HEK293T (cell line): ENCODE data around the gene MEGF6.

Source experiments
- CTCF ChIA-PET: fragments of 350-600 bp; formaldehyde crosslinking; extraction: SDS; loops from one replicate; lab custom pipeline; 2021; ENCODE audit warnings: antibody characterized with exemption, inconsistent platforms; lab: Yijun Ruan, JAX
- POLR2A ChIA-PET: fragments of 350-600 bp; formaldehyde crosslinking; extraction: SDS; loops from one replicate; lab custom pipeline; 2020; ENCODE audit warnings: antibody characterized with exemption, inconsistent platforms; lab: Yijun Ruan, JAX
- DNase-seq: peaks from one replicate; pipeline ENCODE4 v3.0.0; 2012; ENCODE audit warnings: mixed read lengths; ENCODE audit errors: extremely low spot score
- ARNT ChIP-seq: fragments of 450-650 bp; IDR thresholded peaks from 2 replicates; pipeline ENCODE4 v1.6.1; 2017; ENCODE audit warnings: mild to moderate bottlenecking
- BHLHE40 ChIP-seq: fragments of 450-650 bp; IDR thresholded peaks from 2 replicates; pipeline ENCODE4 v1.6.1; 2016; ENCODE audit warnings: mild to moderate bottlenecking, moderate library complexity, borderline replicate concordance
- CTBP1 ChIP-seq: fragments of 450-650 bp; IDR thresholded peaks from 2 replicates; pipeline ENCODE4 v1.6.1; 2016; ENCODE audit warnings: borderline replicate concordance
- ELF4 ChIP-seq: fragments of 450-650 bp; IDR thresholded peaks from 2 replicates; pipeline ENCODE4 v1.6.1; 2017; ENCODE audit warnings: antibody characterized with exemption
- FOXA1 ChIP-seq: fragments of 450-650 bp; IDR thresholded peaks from 2 replicates; pipeline ENCODE4 v1.6.1; 2016; ENCODE audit warnings: mild to moderate bottlenecking
- FOXK2 ChIP-seq: fragments of 450-650 bp; IDR thresholded peaks from 2 replicates; pipeline ENCODE4 v1.6.1; 2016; ENCODE audit warnings: mild to moderate bottlenecking
- FOXM1 ChIP-seq: fragments of 450-650 bp; IDR thresholded peaks from 2 replicates; pipeline ENCODE4 v1.6.1; 2017; ENCODE audit warnings: mild to moderate bottlenecking, borderline replicate concordance
- HDGF ChIP-seq: fragments of 450-650 bp; IDR thresholded peaks from 2 replicates; pipeline ENCODE4 v1.6.1; 2017; ENCODE audit warnings: antibody characterized with exemption, borderline replicate concordance
- L3MBTL2 ChIP-seq: fragments of 450-650 bp; conservative IDR thresholded peaks from 2 replicates; pipeline ENCODE4 v1.6.1; 2016; ENCODE audit warnings: mild to moderate bottlenecking
- LEF1 ChIP-seq: fragments of 450-650 bp; IDR thresholded peaks from 2 replicates; pipeline ENCODE4 v1.6.1; 2017; ENCODE audit warnings: mild to moderate bottlenecking, borderline replicate concordance
- NFRKB ChIP-seq: fragments of 450-650 bp; IDR thresholded peaks from 2 replicates; pipeline ENCODE4 v1.6.1; 2016; ENCODE audit warnings: mild to moderate bottlenecking, moderate library complexity
- SP1 ChIP-seq: fragments of 450-650 bp; IDR thresholded peaks from 2 replicates; pipeline ENCODE4 v1.6.1; 2017
- SUZ12 ChIP-seq: fragments of 450-650 bp; IDR thresholded peaks from 2 replicates; pipeline ENCODE4 v1.6.1; 2016; ENCODE audit warnings: mild to moderate bottlenecking
- TARDBP ChIP-seq: fragments of 450-650 bp; IDR thresholded peaks from 2 replicates; pipeline ENCODE4 v1.6.1; 2016
- ZNF384 ChIP-seq: fragments of 450-650 bp; IDR thresholded peaks from 2 replicates; pipeline ENCODE4 v1.6.1; 2016
- TF ChIP-seq, protein P1 (sequence below): fragments of 450-650 bp; IDR thresholded peaks from 2 replicates; pipeline ENCODE4 v1.6.1; 2016

MEGF6 gene

DNA sequence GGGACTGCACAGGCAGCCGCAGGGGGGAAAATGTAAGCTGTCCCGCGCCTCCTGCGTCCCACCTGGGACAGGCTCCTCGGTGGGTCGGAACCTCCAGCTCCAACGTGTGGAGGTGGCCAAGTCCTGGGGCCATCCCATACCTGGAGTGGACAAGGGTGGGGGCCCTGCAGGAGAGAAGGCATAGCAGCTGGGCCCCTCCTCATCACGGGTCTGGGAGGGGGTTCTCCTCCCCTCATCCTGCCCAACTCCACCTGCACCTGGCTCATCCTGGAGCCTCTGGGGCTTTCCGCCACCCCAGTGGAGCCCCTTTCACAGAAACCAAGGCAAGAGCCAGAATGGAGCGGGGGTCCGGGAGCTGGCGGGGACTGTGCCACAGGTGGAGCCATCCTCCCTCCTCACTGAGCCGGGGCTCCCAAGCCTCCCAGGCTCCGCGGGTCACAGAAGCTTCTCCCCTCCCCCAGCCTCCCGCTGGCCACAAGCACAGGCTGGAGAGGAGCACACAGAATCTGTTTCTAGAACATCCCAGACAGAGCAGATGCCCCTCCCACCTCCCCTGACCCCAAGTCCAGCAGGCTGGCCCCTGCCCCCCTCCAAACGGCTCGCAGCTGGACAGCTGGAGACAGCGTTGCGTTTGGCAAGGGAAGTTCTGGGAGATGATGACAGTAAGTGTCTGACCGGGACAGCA is 65.8 kb downstream of the MEGF6 start:
- no peak for TF ChIP-seq L3MBTL2
- TF ChIP-seq SUZ12 = no peak
- no peak for TF ChIP-seq TARDBP
- no peak for TF ChIP-seq FOXK2
- no peak for TF ChIP-seq FOXM1
- no peak for TF ChIP-seq BHLHE40
- TF ChIP-seq ZNF384 = no peak
- TF ChIP-seq NFRKB = no peak
- TF ChIP-seq, protein P1, sequence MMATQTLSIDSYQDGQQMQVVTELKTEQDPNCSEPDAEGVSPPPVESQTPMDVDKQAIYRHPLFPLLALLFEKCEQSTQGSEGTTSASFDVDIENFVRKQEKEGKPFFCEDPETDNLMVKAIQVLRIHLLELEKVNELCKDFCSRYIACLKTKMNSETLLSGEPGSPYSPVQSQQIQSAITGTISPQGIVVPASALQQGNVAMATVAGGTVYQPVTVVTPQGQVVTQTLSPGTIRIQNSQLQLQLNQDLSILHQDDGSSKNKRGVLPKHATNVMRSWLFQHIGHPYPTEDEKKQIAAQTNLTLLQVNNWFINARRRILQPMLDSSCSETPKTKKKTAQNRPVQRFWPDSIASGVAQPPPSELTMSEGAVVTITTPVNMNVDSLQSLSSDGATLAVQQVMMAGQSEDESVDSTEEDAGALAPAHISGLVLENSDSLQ = no peak
- no peak for TF ChIP-seq HDGF
- TF ChIP-seq CTBP1 = no peak
- no peak for TF ChIP-seq LEF1
- no peak for TF ChIP-seq ELF4
- no peak for TF ChIP-seq FOXA1
- TF ChIP-seq SP1 = no peak
- TF ChIP-seq ARNT = no peak
- CTCF ChIA-PET = interaction anchor here (0.7 to 0.9 kb wide), 2 partner anchors 55 to 77 kb away, joined by 3 read pairs; no protein-coding TSS in a partner anchor
- POLR2A ChIA-PET = no interaction called here
- no peak for DNase-seq

DNA sequence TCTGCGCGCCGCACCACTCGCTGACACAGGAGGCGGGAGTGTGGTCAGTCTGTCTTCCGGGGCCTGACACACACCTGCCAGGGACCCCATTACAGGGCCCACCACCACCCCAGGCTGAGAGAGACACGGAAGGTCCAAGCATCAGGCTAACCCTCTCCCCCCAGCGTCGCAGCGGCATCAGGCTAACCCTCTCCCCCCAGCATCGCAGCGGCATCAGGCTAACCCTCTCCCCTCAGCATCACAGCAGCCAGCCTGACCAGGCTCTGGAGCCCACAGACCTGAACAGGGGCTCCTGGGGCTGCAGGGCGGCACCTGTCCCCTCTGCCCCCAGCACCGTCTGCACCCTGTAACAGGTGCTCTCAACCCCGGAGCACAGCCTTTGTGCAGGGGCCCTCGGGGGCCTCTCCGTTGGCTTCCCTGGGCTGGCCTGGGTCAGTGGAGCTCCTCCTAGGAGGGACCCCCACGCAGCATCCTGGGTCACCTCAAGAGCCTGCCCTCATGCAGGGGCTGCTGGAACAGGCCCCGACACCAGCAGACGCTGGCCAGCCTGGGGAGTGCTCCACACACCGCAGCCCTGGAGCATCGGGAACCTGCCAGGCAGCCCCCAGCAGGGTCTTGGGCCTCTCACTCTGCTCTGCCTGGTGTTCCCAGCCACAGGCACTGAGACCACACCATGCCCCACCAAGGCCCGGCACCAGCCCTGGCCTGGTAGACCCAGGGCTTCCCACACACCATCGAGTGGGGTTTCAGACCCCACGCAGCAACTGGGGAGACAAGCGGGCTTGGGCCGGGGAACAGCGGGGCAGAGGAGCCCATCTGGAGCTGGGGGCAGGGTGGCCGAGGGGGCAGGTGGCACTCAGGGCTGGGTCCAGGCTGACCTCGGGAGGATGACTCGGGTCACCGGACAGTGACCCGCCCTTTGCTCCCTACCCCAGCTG is 67.0 kb downstream of the MEGF6 start:
- no peak for DNase-seq
- TF ChIP-seq NFRKB = no peak
- TF ChIP-seq SP1 = no peak
- no peak for TF ChIP-seq BHLHE40
- TF ChIP-seq ELF4 = no peak
- TF ChIP-seq, protein P1 = no peak
- ChIA-PET POLR2A (no interaction called here), CTCF (no interaction called here)

DNA sequence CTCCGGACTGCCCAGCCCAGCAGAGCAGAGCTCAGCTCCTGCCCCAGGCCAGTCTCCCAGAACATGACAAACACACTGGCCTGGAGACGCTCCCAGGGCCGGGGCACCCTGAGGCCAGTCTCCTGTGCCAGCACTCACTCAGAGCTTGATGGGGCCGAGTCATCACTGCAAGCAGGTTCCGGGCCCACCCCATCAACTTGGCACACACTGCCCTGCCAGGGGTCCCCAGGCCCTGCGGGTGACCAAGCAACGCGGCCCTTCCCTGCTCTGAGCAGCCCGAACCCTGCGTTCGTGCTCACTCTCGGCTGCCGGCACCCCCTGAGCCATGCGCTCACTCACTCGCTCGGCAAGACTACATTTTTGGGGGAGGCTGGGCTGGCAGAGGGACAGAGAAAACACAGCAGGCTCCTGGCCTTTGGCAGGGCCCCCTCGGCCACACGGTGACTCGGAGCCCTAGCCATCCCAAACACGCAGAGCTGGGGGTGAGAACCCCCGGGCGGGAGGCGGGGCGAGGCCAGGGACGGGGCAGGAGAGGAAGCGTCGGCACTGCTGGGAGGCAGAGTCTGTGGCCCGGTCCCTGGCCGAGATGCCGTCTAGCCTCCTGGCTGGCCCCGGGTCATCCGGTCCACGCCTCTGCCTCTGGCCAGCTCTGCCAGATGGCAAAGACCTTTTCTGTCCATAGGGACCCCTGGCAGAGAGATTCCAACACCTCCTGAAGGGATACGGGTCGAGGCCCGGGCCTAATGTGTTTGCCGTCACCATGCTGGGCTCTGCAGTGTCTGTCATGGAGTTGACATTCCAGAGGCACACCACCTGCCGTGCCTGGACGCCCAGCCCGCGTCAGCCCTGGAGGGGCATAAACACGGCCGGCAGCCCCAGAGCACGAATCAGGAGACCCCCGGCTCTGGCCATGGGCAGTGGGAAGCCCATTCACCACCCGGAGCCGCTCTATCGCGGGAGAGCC is 68.0 kb downstream of the MEGF6 start:
- CTCF ChIA-PET = interaction anchor here (1.0 kb wide), 1 partner anchor 52 kb away, joined by 4 read pairs; no protein-coding TSS in a partner anchor
- POLR2A ChIA-PET = interaction anchor here (1.0 kb wide), 1 partner anchor 33 kb away, joined by 3 read pairs; no protein-coding TSS in a partner anchor
- TF ChIP-seq ZNF384 = no peak
- no peak for TF ChIP-seq BHLHE40
- TF ChIP-seq HDGF = no peak
- no peak for TF ChIP-seq SP1
- no peak for TF ChIP-seq ELF4
- no peak for TF ChIP-seq TARDBP
- no peak for DNase-seq

DNA sequence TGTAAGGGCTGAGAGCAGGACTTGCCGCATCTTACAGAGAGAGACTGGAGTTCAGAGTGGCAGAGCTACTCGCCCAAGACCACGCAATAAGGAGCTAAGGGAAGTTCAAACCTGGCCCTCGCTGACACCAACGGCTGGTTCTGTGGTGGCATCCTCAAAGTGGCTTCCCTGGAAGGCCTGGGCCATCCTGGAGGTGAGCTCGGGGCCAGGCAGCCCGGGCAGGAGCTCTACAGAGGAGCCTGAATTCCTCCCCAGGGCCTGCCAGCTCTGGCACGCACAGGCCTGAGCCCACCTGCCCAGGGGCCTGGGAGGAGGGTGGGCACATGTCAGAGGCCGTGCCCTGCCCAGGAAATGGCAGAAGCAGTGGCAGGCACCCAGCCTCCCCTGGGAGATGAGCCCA is 68.6 kb downstream of the MEGF6 start:
- TF ChIP-seq SP1 (no peak), SUZ12 (no peak), FOXA1 (no peak), NFRKB (no peak), ZNF384 (no peak), L3MBTL2 (no peak), FOXM1 (no peak), ELF4 (no peak), LEF1 (no peak), TARDBP (no peak), BHLHE40 (no peak), CTBP1 (no peak), HDGF (no peak)
- TF ChIP-seq, protein P1 = no peak

DNA sequence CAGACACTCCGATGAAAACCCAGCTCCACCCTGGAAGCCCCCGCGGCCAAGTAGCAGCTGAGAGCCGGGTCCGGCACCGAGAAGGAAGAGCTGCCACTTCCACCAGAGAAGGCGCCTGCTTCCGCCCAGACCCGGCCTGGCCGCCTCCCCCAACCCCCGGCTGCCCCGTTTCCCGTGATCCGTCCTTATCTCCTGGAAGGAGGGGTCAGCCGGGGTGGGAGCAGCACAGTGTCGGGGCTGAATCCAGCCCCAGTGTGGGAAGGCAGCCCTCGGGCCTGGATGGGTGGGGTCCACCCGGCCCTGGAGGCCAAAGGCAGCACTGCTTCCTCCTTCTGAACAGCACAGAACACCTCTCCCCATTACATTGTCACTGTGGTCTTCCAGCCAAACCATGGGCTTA is 69.4 kb downstream of the MEGF6 start:
- no peak for DNase-seq
- CTCF ChIA-PET = no interaction called here
- TF ChIP-seq LEF1 = no peak
- TF ChIP-seq BHLHE40 = no peak
- TF ChIP-seq NFRKB = no peak
- TF ChIP-seq FOXK2 = no peak
- TF ChIP-seq TARDBP = no peak
- no peak for TF ChIP-seq ARNT
- TF ChIP-seq, protein P1 = no peak
- TF ChIP-seq ELF4 = no peak
- TF ChIP-seq L3MBTL2 = no peak
- POLR2A ChIA-PET = no interaction called here

More for the DNA sequence above, 68.6 kb downstream of the MEGF6 start:
- ChIA-PET POLR2A (interaction anchor here (1.0 kb wide), 1 partner anchor 34 kb away, joined by 3 read pairs; no protein-coding TSS in a partner anchor), CTCF (interaction anchor here (1.0 kb wide), 1 partner anchor 52 kb away, joined by 4 read pairs; no protein-coding TSS in a partner anchor)
- DNase-seq = no peak
